GM19463 (cell line): ENCODE data around the gene UVSSA.

Source experiments
- ATAC-seq: cut with Tn5 transposase; IDR thresholded peaks from one replicate; pipeline ENCODE4 v1.9.1; 2021; ENCODE audit warnings: mild to moderate bottlenecking, moderate library complexity; ENCODE audit not compliant: unreplicated experiment

UVSSA gene

GRCh38 chr4:1406394-1406980 is 59.5 kb downstream of the UVSSA start, which contains the start of gene NKX1-1:
TSS of gene NKX1-1 (minus strand) at chr4:1406442. CDS start at chr4:1406442, 0 bp downstream.
- ATAC-seq: no peak

- no peak for ATAC-seq
Observed at GRCh38 chr4:1406981-1407656, 60.1 kb downstream of the UVSSA start.

- ATAC-seq: no peak
Observed at GRCh38 chr4:1407657-1408333, 60.8 kb downstream of the UVSSA start.

GRCh38 chr4:1408418-1408817 is 61.4 kb downstream of the UVSSA start:
- no peak for ATAC-seq

GRCh38 chr4:1409079-1409478 is 62.1 kb downstream of the UVSSA start:
- no peak for ATAC-seq

GRCh38 chr4:1409491-1410425 is 62.8 kb downstream of the UVSSA start:
- ATAC-seq: no peak

- ATAC-seq: no peak
Observed at GRCh38 chr4:1410491-1411325, 63.7 kb downstream of the UVSSA start.

- ATAC-seq: no peak
Observed at GRCh38 chr4:1411436-1412375, 64.7 kb downstream of the UVSSA start.

- ATAC-seq: no peak
Observed at GRCh38 chr4:1412376-1413203, 65.6 kb downstream of the UVSSA start.

- no peak for ATAC-seq
Observed at GRCh38 chr4:1413204-1413663, 66.2 kb downstream of the UVSSA start.

GRCh38 chr4:1413687-1414479 is 66.9 kb downstream of the UVSSA start:
- ATAC-seq: no peak

GRCh38 chr4:1414831-1415680 is 68.0 kb downstream of the UVSSA start:
- ATAC-seq: no peak

- no peak for ATAC-seq
Observed at GRCh38 chr4:1415681-1415981, 68.6 kb downstream of the UVSSA start.

GRCh38 chr4:1416051-1416947 is 69.3 kb downstream of the UVSSA start:
- no peak for ATAC-seq

GRCh38 chr4:1416948-1417260 is 69.9 kb downstream of the UVSSA start:
- no peak for ATAC-seq
